NCI-H2107 treated with DMSO at 0.1 percent for 48 hours (cell line): ENCODE data around the gene ZMYND8.
"Not testable (repeated sequence)": the region's sequence is repeated elsewhere in the genome, so short reads cannot be mapped to it uniquely, and the experiment has no call there.

Experiments used
- DNase-seq: peaks from one replicate; lab custom pipeline; 2025; ENCODE audit not compliant: unreplicated experiment; lab: John Stamatoyannopoulos, UW

The ZMYND8 gene

GRCh38 chr20:47189060-47189459 lies 167.4 kb downstream of the ZMYND8 start:
- DNase-seq, result no peak

DNA sequence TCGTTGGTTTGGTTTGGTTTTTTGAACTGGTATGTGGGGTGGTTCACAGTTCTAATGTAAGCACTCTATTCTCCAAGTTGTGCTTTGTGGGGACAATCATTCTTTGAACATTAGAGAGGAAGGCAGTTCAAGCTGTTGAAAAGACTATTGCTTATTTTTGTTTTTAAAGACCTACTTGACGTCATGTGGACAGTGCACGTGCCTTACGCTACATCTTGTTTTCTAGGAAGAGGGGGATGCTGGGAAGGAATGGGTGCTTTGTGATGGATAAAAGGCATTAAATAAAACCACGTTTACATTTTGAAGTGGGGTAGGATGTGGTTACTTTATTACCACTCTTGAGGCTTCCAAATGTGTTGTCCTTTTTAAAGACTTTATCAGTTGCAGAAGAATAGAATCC lies 168.0 kb downstream of the ZMYND8 start:
- DNase-seq, result no peak

GRCh38 chr20:47187450-47188195 lies 168.9 kb downstream of the ZMYND8 start:
- no peak for DNase-seq

GRCh38 chr20:47183367-47183766 lies 173.1 kb downstream of the ZMYND8 start:
- DNase-seq, result no peak

DNA sequence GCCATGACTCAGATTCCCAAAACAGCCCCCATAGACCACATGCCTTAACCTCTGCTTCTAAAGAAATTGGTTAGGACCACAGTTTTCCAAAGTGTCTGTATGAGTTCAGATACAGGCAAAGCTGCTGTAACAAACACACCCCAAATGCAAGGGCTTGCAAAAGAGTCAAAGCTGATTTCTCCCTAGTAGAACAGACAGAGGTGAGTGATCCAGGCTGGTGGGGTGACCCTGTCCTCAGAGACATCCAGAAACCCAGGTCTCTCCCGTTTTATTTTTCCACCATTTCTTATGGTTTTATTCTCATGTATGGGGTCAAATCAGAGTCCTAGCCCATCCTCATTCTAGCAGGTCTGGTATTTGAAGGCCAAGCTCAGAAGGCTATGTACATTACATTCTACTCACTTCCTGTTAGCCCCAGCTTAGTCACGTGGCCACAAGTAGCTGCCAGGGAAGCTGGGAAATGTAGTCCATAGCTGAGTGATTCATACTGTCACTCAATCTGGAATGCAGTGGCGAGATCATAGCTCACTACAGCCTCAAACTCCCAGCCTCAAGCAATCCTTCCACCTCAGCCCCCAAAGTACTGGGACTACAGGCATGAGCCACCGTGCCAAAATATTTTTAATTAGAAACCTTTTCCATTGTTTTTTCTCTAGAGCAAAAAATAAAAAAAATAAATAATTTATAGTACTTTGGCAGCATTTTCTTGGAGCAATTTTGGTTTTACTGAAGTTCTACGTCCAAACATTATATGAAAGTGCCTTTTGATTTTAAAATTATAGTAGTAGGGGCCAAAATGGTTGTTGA lies 175.2 kb downstream of the ZMYND8 start:
- DNase-seq, result no peak

DNA sequence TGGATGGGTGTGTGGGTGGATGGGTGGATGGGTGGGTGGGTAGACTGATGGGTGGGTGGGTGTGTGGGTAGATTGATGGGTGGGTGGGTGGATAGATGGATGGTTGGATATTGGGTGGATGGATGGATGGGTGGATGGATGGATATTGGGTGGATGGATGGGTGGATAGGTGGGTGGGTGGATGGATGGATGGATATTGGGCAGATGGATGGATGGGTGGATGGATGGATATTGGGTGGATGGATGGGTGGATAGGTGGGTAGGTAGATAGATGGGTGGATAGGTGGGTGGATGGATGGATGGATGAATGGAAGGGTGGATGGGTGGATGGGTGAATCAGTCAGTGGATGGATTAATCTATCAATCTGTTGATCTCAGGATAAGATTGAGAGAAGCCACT lies 177.2 kb downstream of the ZMYND8 start:
- no peak for DNase-seq

DNA sequence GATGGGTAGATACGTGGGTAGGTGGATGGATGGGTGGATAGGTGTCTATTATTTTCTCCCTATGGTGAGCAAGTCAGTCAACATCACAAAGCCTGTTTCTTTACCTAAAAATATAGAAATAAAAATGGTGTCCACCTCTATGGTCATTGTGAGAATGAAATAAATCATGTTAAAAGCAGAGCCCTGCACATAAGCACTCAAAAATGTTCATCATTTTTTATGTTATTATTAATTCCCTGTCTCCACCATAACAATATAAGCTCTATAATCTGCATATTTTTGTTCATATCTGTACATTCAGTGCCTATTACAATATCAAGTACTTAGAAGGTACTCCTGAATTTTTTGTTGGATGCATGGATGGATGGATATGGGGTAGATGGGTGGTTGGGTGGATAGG lies 177.6 kb downstream of the ZMYND8 start:
- no peak for DNase-seq

DNA sequence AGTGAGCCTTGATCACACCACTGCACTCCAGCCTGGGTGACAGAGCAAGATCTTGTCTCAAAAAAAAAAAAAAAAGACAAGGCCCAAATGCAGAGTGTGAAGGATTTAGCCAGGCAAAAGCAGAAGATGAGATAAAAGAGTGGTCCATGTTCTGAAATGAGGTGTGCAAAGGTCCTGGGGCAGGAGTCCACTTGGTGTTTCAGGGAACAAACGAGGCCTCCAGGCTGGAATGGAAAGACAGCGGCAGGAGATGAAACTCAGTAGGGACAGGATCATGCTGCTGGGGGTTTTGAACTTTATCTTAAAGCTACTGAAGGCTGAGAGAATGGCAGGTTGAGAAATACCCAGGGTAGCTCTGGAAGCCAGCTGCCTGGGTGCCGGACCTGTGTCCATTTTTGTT lies 178.2 kb downstream of the ZMYND8 start:
- no peak for DNase-seq

DNA sequence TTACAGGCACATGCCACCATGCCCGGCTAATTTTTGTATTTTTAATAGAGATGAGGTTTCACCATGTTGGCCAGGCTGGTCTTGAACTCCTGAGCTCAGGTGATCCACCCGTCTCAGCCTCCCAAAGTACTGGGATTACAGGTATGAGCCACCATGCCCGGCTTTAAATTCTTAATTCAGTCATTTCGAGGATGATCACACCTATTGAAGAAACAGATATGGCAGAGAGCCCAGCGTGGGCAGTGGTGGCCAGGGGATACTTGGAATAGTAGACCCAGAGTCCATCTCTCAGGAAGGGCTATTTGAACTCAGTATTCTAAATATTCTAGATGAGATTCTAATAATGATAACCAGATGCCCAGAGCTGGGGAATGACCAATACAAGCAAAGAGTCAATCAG lies 180.3 kb downstream of the ZMYND8 start:
- not testable (repeated sequence) for DNase-seq

GRCh38 chr20:47175493-47175892 lies 181.0 kb downstream of the ZMYND8 start:
- no peak for DNase-seq

DNA sequence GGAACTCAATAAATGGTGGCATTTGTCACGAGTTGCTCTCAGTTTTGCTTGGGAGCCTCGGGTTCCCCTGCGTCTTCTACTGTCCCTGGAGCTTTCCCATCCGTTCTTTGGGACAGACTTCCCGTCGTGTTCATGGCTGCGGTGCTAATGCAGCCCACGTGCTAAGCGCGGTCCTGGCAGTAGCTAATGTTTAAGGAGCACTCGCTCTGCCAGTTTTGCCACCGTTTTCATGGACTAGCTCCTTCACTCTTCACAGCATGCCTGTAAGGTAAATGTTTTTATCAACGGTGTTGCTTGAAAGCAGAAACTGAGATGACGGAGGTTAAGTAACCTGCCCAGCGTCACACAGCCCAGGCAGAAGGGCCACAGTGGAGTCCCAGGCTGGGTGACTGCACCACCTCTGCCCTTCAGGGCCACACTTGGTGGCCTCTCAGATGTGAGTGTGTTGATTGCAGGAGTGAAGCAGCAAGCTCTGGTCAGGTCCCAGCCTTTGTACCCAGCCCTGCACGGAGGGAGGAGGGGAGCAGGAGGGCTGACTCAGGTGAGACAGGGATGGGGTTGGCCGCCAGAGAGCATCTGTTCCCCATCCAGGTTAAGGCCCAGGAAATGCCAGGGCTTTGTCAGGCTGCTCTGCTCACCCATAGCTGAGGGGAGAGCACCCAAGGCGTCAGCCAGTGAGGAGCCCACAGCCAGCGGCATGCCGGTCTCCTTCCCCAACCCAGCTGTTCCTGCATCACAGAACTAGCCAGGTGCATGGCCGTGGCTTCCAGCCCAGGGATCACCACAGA lies 181.8 kb downstream of the ZMYND8 start:
- no peak for DNase-seq

DNA sequence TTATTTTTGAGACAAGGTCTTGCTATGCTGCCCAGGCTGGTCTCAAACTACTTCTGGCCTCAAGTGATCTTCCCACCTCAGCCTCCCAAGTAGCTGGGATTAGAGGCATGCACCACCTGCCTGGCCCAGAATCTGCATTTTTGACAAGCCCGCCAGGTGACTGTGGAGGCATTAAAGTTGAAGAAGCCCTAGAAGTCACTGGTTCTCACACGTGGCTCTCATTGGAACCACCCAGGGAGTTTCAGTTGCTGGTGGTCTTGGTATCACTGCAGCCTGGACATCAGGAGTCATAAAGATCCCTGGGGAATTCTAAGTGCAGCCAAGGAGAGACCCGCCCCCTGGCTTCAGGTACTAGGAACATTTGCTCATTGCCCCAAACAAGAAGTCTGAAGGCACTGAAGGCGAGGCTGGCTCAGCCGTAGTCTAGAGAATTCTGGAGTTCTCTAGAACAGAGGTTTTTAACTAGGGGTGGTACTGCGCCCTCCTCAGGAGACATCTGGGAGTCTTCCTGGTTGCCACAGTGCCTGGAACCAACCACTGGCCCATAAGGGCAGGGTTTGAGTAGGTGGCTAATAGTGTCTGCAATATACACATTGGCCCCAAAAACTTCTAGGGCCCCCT lies 182.8 kb downstream of the ZMYND8 start:
- DNase-seq, result no peak

DNA sequence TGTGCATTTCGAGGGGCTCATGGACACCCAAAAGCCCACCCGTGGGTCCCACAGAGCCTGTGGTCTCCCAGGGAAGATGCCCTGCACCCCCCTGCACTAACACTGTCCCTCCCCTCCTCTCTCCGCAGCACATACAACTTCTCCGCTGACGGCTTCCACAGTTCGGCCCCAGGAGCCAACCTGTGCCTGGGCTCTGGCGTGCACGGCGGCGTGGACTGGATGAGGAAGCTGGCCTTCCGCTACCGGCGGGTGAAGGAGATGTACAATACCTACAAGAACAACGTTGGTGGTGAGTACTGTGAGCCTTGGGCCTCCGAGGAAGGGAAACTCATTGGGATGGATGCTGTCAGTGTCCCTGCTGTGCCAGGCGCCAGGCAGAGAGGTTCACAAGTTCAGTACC lies 183.9 kb downstream of the ZMYND8 start:
- no peak for DNase-seq

GRCh38 chr20:47167846-47168245 lies 188.7 kb downstream of the ZMYND8 start:
- DNase-seq, result no peak

GRCh38 chr20:47165376-47165865 lies 191.1 kb downstream of the ZMYND8 start:
- no peak for DNase-seq

GRCh38 chr20:47164140-47164539 lies 192.4 kb downstream of the ZMYND8 start:
- DNase-seq, result no peak

DNA sequence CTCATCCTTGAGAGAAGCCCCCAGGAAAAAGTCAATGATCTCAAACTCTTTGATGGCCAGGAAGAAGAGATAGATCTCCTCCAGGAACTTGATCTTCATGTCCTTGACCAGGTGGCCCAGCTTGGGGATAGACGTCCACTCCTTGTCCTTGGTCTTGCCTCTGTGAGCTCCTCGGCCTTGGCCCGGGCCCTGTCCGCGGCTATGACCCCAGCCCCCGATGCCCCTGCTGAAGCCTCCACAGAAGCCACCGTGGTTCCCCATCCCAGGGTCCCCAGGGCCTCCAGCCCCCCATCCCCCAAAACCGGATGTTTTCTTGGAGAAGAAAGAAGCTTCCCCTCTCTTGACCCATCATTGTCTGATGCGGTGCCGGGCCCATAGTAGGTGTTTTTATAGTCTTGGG lies 195.1 kb downstream of the ZMYND8 start:
- DNase-seq, result no peak

DNA sequence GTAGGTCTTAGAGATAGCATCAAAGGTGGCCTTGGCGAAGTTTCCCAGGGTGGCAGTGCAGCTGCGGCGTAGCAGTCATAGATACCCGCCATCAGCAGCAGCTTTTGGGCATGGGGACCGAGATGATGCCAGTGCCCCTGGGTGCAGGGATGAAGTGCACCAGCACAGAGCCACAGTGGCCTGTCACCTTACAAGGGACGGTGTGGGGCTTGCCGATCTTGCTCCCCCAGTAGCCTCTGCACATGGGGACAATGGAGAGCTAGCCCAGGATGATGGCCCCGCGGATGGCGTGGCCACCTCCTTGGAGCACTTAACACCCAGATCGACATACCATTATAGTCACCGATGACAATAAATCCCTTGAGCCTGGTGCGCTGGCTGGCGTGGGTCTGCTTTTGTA lies 195.5 kb downstream of the ZMYND8 start:
- DNase-seq, result no peak

GRCh38 chr20:47160240-47160639 lies 196.3 kb downstream of the ZMYND8 start:
- DNase-seq, result no peak
